ENCODE measurements around the gene SLC2A6.

- TF ChIP-seq CTCF (IDR thresholded peaks at IDR 0.05 in 2 of 3, conservative IDR thresholded peaks at IDR 0.05 in 1 of 3; ENCODE audit: control insufficient read depth in 2 of 3, extremely low read depth in 1 of 3, insufficient read depth in 1 of 3, low read depth in 3 of 3, low read length in 3 of 3) (no peak), TAF1 (IDR thresholded peaks at IDR 0.05; ENCODE audit: borderline replicate concordance, low read depth, low read length) (no peak), NR2C2 (IDR thresholded peaks at IDR 0.05; ENCODE audit: borderline replicate concordance, control insufficient read depth, insufficient read length, low read depth) (no peak), TCF3 (IDR thresholded peaks at IDR 0.05; ENCODE audit: borderline replicate concordance, insufficient read depth, low read depth, low read length) (no peak)
Observed at GRCh38 chr9:133465984-133466383, 12.9 kb downstream of the SLC2A6 start.
